Natural killer cell treated with Interleukin-12 subunit alpha and Interleukin-12 subunit beta and Interleukin-15 and Interleukin-18, amount 100 ng/mL, for 72 hours (primary cell): ENCODE measurements around the gene TTC4. TPM values are rescaled to one million over a fixed set of nuclear protein-coding genes. Genes with fewer than 3 reads are reported as not detected.

Experiments used
- ATAC-seq, 2 donors: fragments of 150-1000 bp; cut with Tn5 transposase in 1 of 2; sonication (Bioruptor Pico), chemical (Tn5 transposase) in 1 of 2; 2 replicates each; pipeline ENCODE4 v1.10.0; 2021
- DNase-seq: peaks from one replicate; pipeline ENCODE4 v3.0.0; 2022; ENCODE audit warnings: low spot score
- H3K27ac Mint-ChIP-seq, 2 donors: 1 replicate in 1 of 2; 2 replicates in 1 of 2; pipeline ENCODE4 v1.8.0; 2022; ENCODE audit warnings: mixed read lengths in 2 of 2, mild to moderate bottlenecking in 1 of 2, moderate library complexity in 1 of 2
- H3K27me3 Mint-ChIP-seq, 2 donors: 1 replicate in 1 of 2; 2 replicates in 1 of 2; pipeline ENCODE4 v1.8.0; 2022; ENCODE audit warnings: mixed read lengths in 2 of 2
- H3K36me3 Mint-ChIP-seq: one replicate; pipeline ENCODE4 v1.8.0; 2022; ENCODE audit warnings: mixed read lengths
- H3K4me1 Mint-ChIP-seq, 2 donors: 1 replicate in 1 of 2; 2 replicates in 1 of 2; pipeline ENCODE4 v1.8.0; 2022; ENCODE audit warnings: low read depth in 2 of 2, mixed read lengths in 2 of 2, mild to moderate bottlenecking in 1 of 2
- H3K4me3 Mint-ChIP-seq: one replicate; pipeline ENCODE4 v1.8.0; 2022; ENCODE audit warnings: mixed read lengths
- H3K9me3 Mint-ChIP-seq: 2 replicates; pipeline ENCODE4 v1.8.0; 2022; ENCODE audit warnings: mixed read lengths
- total RNA-seq, 2 donors: library from RNA; stranded (reverse); gene quantifications; one replicate each; pipeline ENCODE4 v1.2.3, GENCODE V29; 2022

Gene TTC4
- total RNA-seq, 2 donors from 2014 or later = 30.2 to 33.9 TPM

DNA sequence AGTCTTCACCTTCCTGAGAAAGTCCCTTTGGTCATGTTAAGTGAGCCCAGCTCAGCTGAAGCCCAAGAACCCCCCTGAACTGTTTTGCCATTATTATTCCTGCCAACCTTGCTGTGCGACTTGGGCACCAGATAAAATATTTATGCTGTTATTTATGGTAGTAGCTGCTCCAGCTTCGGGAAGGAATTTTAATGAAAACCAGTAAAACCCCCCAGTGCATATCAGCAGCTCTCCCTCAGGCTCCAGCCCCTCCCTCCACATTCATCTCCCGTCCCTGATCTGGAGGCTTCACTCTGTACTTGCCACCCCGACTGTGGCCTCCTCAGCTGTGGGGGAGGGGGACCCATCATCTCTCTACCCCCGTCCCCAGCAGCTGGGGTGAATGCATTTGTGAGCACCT is 72.8 kb downstream of the TTC4 start:
- no peaks in the 10 kb centered on the region for H3K36me3 Mint-ChIP-seq
- H3K4me3 Mint-ChIP-seq = no peak overlapping the region
- DNase-seq (no peak), ATAC-seq (no peak)
- H3K9me3 Mint-ChIP-seq = no peaks in the 10 kb centered on the region
- no peaks in the 10 kb centered on the region for H3K27me3 Mint-ChIP-seq
- H3K4me1 Mint-ChIP-seq = peaks cover 13 to 26% of the 10 kb centered on the region in 2 donors
- H3K27ac Mint-ChIP-seq = peak overlapping the region; percentile 9 to 57

DNA sequence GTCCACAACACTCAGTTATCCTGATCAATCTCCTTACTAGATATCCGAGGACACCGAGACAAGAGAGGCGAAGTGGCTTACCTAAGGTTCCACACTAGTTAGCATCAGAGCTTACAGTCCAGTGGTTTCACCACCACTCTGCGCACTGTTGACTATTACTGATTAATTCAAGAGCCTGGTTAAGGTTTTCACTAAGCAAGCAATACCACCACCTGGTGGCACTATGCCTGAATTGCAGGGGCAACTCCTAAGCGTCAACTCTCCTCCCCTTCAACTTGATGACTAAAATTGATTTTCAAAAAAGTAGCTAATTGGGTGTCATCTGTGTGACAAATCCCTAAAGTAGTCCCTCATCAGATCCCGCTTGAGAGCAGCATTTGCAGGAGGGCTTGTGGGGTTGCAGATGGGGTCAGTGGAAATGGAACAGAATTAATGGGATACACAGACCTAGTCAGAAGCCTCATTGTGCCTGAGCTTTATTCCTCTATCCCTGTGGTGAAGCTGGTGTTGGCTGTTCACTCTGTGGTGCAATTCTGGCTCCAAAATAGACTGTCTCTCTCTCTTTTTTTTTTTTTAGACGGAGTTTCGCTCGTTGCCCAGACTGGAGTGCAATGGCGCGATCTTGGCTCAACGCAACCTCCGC is 76.3 kb downstream of the TTC4 start:
- no peaks in the 10 kb centered on the region for H3K9me3 Mint-ChIP-seq
- peaks cover 33 to 45% of the 10 kb centered on the region in 2 donors for H3K4me1 Mint-ChIP-seq

More for the DNA sequence above, 76.3 kb downstream of the TTC4 start:
- Mint-ChIP-seq H3K27ac (no peak overlapping the region), H3K36me3 (no peaks in the 10 kb centered on the region), H3K27me3 (no peaks in the 10 kb centered on the region), H3K4me3 (no peak overlapping the region)
- DNase-seq (no peak), ATAC-seq (peak in 1 of 2 donors; percentile 37)

Other genes with a start within 250 kb of the TTC4 start
- gene ACOT11, start 167.6 kb upstream of the TTC4 start, total RNA-seq = under 1 TPM; 0.33 to 0.52 TPM
- not detected for gene FAM151A, start 92.3 kb upstream of the TTC4 start, total RNA-seq
- under 1 TPM in 1 of 2 donors, not detected in 1; 0.84 TPM for gene MROH7, start 74.1 kb upstream of the TTC4 start, total RNA-seq
- gene PARS2, start 48.7 kb downstream of the TTC4 start, total RNA-seq = 1 to 10 TPM; 4.6 to 4.9 TPM
- gene TTC22, start 85.5 kb downstream of the TTC4 start, total RNA-seq = 1 to 10 TPM; 1.5 to 2.1 TPM
- 100 to 1,000 TPM; 124 to 187 TPM for gene DHCR24, start 171.3 kb downstream of the TTC4 start, total RNA-seq